ENCODE measurements around the gene TC2N. TPM values are rescaled to one million over a fixed set of nuclear protein-coding genes. Genes with fewer than 3 reads are reported as not detected.

TC2N gene
- total and polyA plus RNA-seq, 2 donors (not counting 1 experiment from before 2014, with no cell fraction given): 3.7 to 10.4 TPM

GRCh38 chr14:91732439-91732838 lies 134.9 kb downstream of the TC2N start:
- ATAC-seq (ENCODE audit: low read depth): no peak
- Histone ChIP-seq H3K4me1 (ENCODE audit: control insufficient read depth in 2 of 2, insufficient read depth in 2 of 2, low read length in 2 of 2) (no peaks in the 10 kb centered on the region), H2AFZ (ENCODE audit: insufficient read depth, low read depth, low read length, poor library complexity, severe bottlenecking) (no peak overlapping the region), H4K20me1 (ENCODE audit: control insufficient read depth, insufficient read depth, low read length, poor library complexity, severe bottlenecking) (no peaks in the 10 kb centered on the region), H3K9ac (ENCODE audit: low read length) (no peak overlapping the region), H3K4me3 (ENCODE audit: control extremely low read depth in 1 of 5, extremely low read depth in 1 of 5, insufficient read depth in 1 of 5, low read depth in 2 of 5, low read length in 4 of 5) (no peak overlapping the region), H3K27ac (ENCODE audit: low read length in 2 of 2) (no peak overlapping the region), H3K79me2 (ENCODE audit: control insufficient read depth, insufficient read depth, low read length) (no peaks in the 10 kb centered on the region), H3K4me2 (replicated peaks; ENCODE audit: low read depth, low read length, poor library complexity, severe bottlenecking) (no peak overlapping the region), H3K27me3 (replicated peaks in 1 of 4; ENCODE audit: control extremely low read depth in 1 of 4, control insufficient read depth in 3 of 4, insufficient read depth in 4 of 4, low read length in 3 of 4) (peaks cover 0 to 9% (median 4%) of the 10 kb centered on the region in 4 experiments), H3K36me3 (replicated peaks in 1 of 2; ENCODE audit: control extremely low read depth in 1 of 2, control insufficient read depth in 1 of 2, extremely low read depth in 1 of 2, insufficient read depth in 2 of 2, low read length in 1 of 2) (no peaks in the 10 kb centered on the region), H3K9me3 (ENCODE audit: control extremely low read depth in 1 of 3, control insufficient read depth in 2 of 3, insufficient read depth in 1 of 3, low read length in 2 of 3) (peaks cover 0 to 3% (median 0%) of the 10 kb centered on the region in 3 donors)
- ChIA-PET CTCF (no interaction called here), POLR2A (no interaction called here)
- no peak for DNase-seq
- TF ChIP-seq, protein P1, sequence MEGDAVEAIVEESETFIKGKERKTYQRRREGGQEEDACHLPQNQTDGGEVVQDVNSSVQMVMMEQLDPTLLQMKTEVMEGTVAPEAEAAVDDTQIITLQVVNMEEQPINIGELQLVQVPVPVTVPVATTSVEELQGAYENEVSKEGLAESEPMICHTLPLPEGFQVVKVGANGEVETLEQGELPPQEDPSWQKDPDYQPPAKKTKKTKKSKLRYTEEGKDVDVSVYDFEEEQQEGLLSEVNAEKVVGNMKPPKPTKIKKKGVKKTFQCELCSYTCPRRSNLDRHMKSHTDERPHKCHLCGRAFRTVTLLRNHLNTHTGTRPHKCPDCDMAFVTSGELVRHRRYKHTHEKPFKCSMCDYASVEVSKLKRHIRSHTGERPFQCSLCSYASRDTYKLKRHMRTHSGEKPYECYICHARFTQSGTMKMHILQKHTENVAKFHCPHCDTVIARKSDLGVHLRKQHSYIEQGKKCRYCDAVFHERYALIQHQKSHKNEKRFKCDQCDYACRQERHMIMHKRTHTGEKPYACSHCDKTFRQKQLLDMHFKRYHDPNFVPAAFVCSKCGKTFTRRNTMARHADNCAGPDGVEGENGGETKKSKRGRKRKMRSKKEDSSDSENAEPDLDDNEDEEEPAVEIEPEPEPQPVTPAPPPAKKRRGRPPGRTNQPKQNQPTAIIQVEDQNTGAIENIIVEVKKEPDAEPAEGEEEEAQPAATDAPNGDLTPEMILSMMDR (IDR thresholded peaks at IDR 0.05): no peak
- Mint-ChIP-seq H3K27me3 (peaks cover 25% of the 10 kb centered on the region), H3K9me3 (ENCODE audit: insufficient read depth) (no peaks in the 10 kb centered on the region), H3K4me3 (no peak overlapping the region), H3K4me1 (no peaks in the 10 kb centered on the region), H3K27ac (no peak overlapping the region)
- 97% methylated on average over 4 of the region's 5 CpGs for WGBS (ENCODE audit: insufficient coverage)
- intact Hi-C loops (cut with micrococcal nuclease): no loop called here

GRCh38 chr14:91731986-91732385 lies 135.3 kb downstream of the TC2N start, which contains the start of gene CATSPERB:
TSS of gene CATSPERB (minus strand) at chr14:91732086. CDS start at chr14:91729479, 2,607 bp downstream.
- CTCF ChIA-PET: no interaction called here
- H3K79me2 ChIP-seq (ENCODE audit: control insufficient read depth, insufficient read depth, low read length): no peaks in the 10 kb centered on the region
- no peaks in the 10 kb centered on the region for H3K4me1 Mint-ChIP-seq

More at GRCh38 chr14:91731986-91732385, 135.3 kb downstream of the TC2N start, which contains the start of gene CATSPERB:
- DNase-seq (no peak), ATAC-seq (ENCODE audit: low read depth) (no peak)
- Mint-ChIP-seq H3K9me3 (ENCODE audit: insufficient read depth) (no peaks in the 10 kb centered on the region), H3K4me3 (no peak within 1 kb of the TSS), H3K27me3 (peaks cover 23% of the 10 kb centered on the region), H3K27ac (no peak within 1 kb of the TSS)
- no peaks in the 10 kb centered on the region for H3K4me1 ChIP-seq (ENCODE audit: control insufficient read depth in 2 of 2, insufficient read depth in 2 of 2, low read length in 2 of 2)
- H2AFZ ChIP-seq (ENCODE audit: insufficient read depth, low read depth, low read length, poor library complexity, severe bottlenecking): no peak within 1 kb of the TSS
- POLR2A ChIA-PET: no interaction called here
- no peak within 1 kb of the TSS for H3K9ac ChIP-seq (ENCODE audit: low read length)
- H3K4me3 ChIP-seq (ENCODE audit: control extremely low read depth in 1 of 5, extremely low read depth in 1 of 5, insufficient read depth in 1 of 5, low read depth in 2 of 5, low read length in 4 of 5): no peak within 1 kb of the TSS
- intact Hi-C loops (cut with micrococcal nuclease): no loop called here
- no peaks in the 10 kb centered on the region for H3K36me3 ChIP-seq (replicated peaks in 1 of 2; ENCODE audit: control extremely low read depth in 1 of 2, control insufficient read depth in 1 of 2, extremely low read depth in 1 of 2, insufficient read depth in 2 of 2, low read length in 1 of 2)
- WGBS (ENCODE audit: insufficient coverage): no CpG with 5 or more reads among the region's 2 CpGs
- no peak within 1 kb of the TSS for H3K27ac ChIP-seq (ENCODE audit: low read length in 2 of 2)
- peaks cover 0 to 9% (median 4%) of the 10 kb centered on the region in 4 experiments for H3K27me3 ChIP-seq (replicated peaks in 1 of 4; ENCODE audit: control extremely low read depth in 1 of 4, control insufficient read depth in 3 of 4, insufficient read depth in 4 of 4, low read length in 3 of 4)
- H3K4me2 ChIP-seq (replicated peaks; ENCODE audit: low read depth, low read length, poor library complexity, severe bottlenecking): no peak within 1 kb of the TSS
- TF ChIP-seq, protein P1 (IDR thresholded peaks at IDR 0.05): no peak
- no peak for TF ChIP-seq EZH2 (IDR thresholded peaks at IDR 0.05; ENCODE audit: borderline replicate concordance, insufficient read depth, low read depth, low read length, poor library complexity, severe bottlenecking)
- peaks cover 0 to 3% (median 0%) of the 10 kb centered on the region in 3 donors for H3K9me3 ChIP-seq (ENCODE audit: control extremely low read depth in 1 of 3, control insufficient read depth in 2 of 3, insufficient read depth in 1 of 3, low read length in 2 of 3)
- no peaks in the 10 kb centered on the region for H4K20me1 ChIP-seq (ENCODE audit: control insufficient read depth, insufficient read depth, low read length, poor library complexity, severe bottlenecking)
